IPS-NIHi11 (cell line): Measurements from ENCODE around the gene ANKS1B.

ENCODE experiments used
- DNase-seq: peaks from one replicate; pipeline ENCODE4 v3.0.0; 2012; ENCODE audit warnings: mixed read lengths, low spot score

Gene ANKS1B

DNA sequence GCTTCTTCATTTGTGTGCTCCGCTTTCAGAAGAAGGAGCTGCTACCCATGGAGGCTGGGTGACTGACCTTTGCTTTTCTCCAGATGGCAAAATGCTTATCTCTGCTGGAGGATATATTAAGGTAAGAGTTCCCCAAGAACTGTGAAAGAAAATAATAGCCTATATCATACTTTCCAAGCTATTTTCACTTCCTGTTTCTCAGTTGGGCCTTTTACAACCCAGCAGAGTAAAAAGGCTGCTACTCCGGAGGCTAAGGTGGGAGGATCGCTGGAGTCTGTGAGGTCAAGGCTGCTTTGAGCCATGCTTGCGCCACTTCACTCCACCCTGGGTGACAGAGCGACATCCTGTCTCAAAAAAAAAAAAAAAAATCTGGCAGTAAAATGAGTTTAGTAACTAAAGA is 1257.5 kb downstream of the ANKS1B start:
- no peak for DNase-seq

GRCh38 chr12:98725476-98726247 is 1259.1 kb downstream of the ANKS1B start:
- peak; percentile 78 for DNase-seq

GRCh38 chr12:98724384-98725155 is 1260.2 kb downstream of the ANKS1B start:
- DNase-seq = no peak

DNA sequence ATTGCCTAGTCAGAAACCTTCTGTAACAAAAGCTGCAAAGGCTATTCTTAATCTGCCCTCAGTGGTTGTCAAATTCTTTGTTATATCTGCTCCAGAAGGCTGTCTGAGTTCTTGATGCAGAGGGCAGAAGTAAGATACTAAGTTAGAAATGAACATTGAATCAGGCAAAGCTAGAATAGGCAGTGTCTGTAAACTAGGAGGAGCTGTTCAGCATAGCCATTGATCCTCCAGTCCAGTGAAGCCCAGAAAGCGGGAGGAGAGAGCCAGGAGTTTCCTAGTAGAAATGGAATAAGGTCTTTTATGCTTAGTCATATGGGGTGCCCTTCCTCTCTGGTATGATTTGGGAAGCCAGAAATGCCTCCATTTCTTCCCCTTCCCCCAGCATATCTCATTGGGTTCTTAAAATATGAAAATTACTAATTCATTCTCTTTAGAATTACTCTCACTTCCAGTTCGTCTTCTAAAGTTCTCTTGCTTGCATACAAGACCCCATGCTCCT is 1263.5 kb downstream of the ANKS1B start:
- no peak for DNase-seq

- no peak for DNase-seq
Observed at GRCh38 chr12:98719515-98720504, 1264.9 kb downstream of the ANKS1B start.

DNA sequence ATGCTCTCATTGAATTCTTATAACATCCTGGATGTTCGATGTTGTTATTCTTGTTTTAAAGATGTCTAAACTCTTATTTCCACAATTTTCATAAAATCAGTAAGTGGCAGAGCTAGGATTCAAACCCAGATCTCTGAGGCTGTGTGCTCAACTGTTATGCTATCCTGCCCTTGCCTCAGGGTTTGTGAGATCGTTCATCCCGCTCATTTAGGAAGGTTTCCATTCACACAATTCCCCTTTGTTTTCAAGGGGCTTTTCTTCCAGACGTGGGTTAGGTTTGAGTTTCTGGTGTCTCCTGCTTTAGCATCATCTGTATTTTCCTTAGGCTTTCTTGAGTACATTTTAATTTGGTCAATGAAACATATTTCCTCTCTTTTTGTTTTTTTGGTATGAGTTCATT is 1270.3 kb downstream of the ANKS1B start:
- DNase-seq = no peak

DNA sequence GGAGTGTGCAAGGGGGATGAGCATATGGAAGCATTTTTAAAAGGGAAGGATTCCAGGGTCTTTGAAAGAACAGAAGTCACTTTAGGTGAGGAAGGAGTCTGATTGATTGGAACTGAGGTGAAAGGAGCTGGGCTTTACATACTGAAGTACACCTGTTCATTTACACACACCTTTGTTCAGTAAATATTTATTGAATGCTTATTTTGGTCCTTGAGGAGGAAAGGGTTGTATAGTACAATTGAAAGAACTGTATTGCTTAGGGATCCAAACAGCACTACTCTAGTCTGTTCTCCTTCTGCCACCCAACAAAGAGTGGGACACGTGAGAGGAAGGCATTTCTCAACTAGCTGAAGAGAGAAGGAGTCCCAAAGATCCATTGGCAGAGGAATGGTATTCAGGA is 1275.7 kb downstream of the ANKS1B start:
- no peak for DNase-seq

GRCh38 chr12:98701166-98701565 is 1283.6 kb downstream of the ANKS1B start:
- no peak for DNase-seq

DNA sequence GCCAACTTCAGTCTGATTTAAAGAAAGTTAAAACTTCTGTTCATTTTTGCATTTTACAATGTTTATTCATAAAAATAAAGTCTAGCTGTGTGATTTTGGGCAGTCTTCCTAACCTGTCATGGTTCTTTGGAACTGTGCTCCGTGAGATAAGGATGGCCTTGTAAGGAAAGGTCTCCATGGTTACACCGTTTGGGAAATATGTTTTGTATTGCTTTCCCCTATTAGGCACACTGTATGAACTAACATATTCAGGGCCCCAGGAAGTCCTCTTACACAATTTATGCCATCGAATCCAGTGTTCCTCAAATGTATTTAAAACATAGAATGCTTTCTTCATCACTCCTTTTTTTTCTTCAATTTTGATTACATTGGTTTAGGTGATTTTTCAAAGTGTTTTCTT is 1285.2 kb downstream of the ANKS1B start:
- DNase-seq = no peak

DNA sequence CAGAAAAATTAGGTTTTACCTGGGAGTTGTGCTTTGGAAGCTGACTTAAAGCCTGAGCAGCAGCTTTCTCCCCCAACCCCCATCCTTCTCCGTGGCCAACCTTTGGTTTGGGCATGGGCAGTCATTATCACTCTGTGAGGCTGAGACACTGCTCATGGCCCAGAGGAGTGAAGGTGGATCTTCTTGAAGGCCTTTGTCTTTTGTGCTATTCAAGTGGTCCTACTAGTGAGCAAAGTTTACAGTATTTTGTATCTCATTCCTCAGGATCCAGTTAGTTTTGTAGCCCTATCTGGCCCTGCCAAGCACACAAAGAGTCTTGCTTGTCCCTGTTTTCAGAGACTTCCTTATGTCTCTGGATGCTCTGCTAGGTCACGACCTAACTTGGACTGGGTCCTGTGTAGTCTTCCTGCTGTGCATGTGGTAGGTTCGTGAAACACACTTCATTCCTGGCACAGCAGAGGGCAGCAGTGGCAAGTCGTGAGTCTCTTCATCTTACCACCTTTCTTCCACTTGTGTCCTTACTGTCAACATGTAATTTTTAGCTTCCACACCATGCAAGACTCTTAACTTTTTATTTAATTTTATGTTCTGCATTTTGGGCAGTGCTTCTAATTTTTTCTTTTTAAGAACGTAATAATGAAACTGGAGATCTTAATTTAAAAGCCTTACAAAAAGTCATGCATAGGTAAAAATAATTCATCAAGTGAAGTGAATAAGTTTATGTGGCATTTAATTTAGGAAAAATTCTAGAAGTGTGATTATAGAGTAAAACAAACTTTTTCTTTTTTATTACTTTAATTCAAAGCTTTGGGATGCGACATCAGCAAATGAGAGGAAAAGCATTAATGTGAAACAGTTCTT is 1285.9 kb downstream of the ANKS1B start:
- peak; percentile 38 for DNase-seq

- DNase-seq = no peak
Observed at GRCh38 chr12:98697209-98697608, 1287.5 kb downstream of the ANKS1B start.

GRCh38 chr12:98696036-98696646 is 1288.6 kb downstream of the ANKS1B start:
- DNase-seq = peak; percentile 23

DNA sequence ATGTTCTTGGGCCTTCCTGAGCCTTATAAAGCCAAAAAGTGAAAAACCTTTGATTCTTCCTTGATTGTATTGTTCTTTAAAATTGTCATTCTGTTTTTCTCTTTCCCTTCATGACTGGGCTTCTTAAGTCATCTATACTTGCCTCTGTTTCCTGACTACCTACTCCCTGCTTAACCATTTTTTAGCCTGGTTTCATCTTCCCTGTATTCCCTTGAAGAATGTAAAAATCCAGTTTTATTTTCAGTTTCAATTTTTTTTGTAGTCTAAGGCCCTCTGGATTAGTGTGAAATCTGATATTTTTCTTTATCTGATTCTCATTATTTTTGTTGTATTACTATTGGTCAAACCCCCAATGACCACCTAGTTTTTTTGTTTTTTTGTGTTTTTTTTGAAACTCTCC is 1293.4 kb downstream of the ANKS1B start:
- DNase-seq = no peak

- no peak for DNase-seq
Observed at GRCh38 chr12:98686603-98687002, 1298.1 kb downstream of the ANKS1B start.
